Tibial nerve (tissue), 4 donors: ENCODE results near the gene ADCY2. TPM values are rescaled to one million over a fixed set of nuclear protein-coding genes. Genes with fewer than 3 reads are reported as not detected.

Experiments
- DNase-seq, 2 donors: peaks; one replicate each; pipeline ENCODE4 v3.0.0-alpha.2; 2019; ENCODE audit warnings: low spot score in 2 of 2
- H3K27ac ChIP-seq, 4 donors: fragments of 200-600 bp; sonication (generic) in 3 of 4; one replicate each; pipeline ENCODE4 v1.5.1; 2017 to 2019; ENCODE audit warnings: mild to moderate bottlenecking in 1 of 4
- H3K27me3 ChIP-seq, 2 donors: fragments of 200-600 bp; sonication (generic) in 1 of 2; one replicate each; pipeline versions ENCODE4 v1.5.1 to v1.6.0; 2017 to 2019
- H3K36me3 ChIP-seq, 3 donors: fragments of 200-600 bp; sonication (generic); one replicate each; pipeline ENCODE4 v1.5.1; 2018 to 2019
- H3K4me1 ChIP-seq, 4 donors: fragments of 200-600 bp; sonication (generic) in 3 of 4; one replicate each; pipeline ENCODE4 v1.5.1; 2017 to 2019
- H3K4me3 ChIP-seq, 4 donors: fragments of 200-600 bp; sonication (generic) in 3 of 4; one replicate each; pipeline ENCODE4 v1.5.1; 2017 to 2019; ENCODE audit warnings: mild to moderate bottlenecking in 1 of 4, moderate library complexity in 1 of 4
- H3K9me3 ChIP-seq, 4 donors: fragments of 200-600 bp; sonication (generic) in 3 of 4; one replicate each; pipeline ENCODE4 v1.5.1; 2017 to 2019
- EP300 ChIP-seq, 2 donors: sonication (generic); formaldehyde crosslinking; IDR thresholded peaks; one replicate each; pipeline ENCODE4 v1.6.1; 2017; ENCODE audit warnings: antibody characterized with exemption in 2 of 2, mild to moderate bottlenecking in 1 of 2
- POLR2A ChIP-seq, 2 donors: fragments of 450-650 bp; IDR thresholded peaks; one replicate each; pipeline ENCODE4 v1.6.1; 2017; ENCODE audit warnings: antibody characterized with exemption in 2 of 2, mild to moderate bottlenecking in 2 of 2, moderate library complexity in 2 of 2
- whole genome bisulfite sequencing, 2 donors: methylation state at CpG; one replicate each; pipeline ENCODE4 v1.1.5; 2018; 5-methylcytosine and 5-hydroxymethylcytosine counted together
- total RNA-seq, 4 donors: library from RNA; depleted of rRNA; stranded (reverse); fragments of >200 nt; gene quantifications; one replicate each; pipeline ENCODE4 v1.1.0, GENCODE V29; 2016
- TF ChIP-seq, protein P1 (sequence below), 5 experiments: fragments of 200-600 bp in 3 of 5; fragments of 450-650 bp in 2 of 5; sonication (generic) in 3 of 5; IDR thresholded peaks; one replicate each; pipeline ENCODE4 v1.5.1; 2016 to 2019; ENCODE audit warnings: antibody characterized with exemption in 5 of 5, mild to moderate bottlenecking in 3 of 5, moderate library complexity in 2 of 5

Gene ADCY2
- total RNA-seq, 4 donors from 2014 or later = 4.2 to 11.8 (median 10.0) TPM

DNA sequence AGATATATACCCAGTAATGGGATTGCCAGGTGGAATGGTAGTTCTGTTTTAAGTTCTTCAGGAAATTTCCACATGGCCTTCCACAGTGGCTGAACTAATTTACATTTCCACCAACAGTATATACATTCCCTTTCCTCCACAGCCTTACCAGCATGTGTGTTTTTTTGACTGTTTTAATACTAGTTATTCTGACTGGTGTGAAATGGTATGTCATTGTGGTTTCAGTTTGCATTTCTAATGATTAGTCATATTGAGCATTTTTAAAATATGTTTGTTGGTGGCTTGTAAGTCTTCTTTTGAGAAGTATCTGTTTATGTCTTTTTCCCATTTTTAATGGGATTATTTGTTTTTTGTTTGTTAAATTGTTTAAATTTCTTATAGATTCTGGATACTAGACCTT is 246.1 kb downstream of the ADCY2 start:
- H3K27ac ChIP-seq = no peak overlapping the region
- no peaks in the 10 kb centered on the region for H3K36me3 ChIP-seq
- no peak overlapping the region for H3K4me3 ChIP-seq
- no peaks in the 10 kb centered on the region for H3K27me3 ChIP-seq
- no peaks in the 10 kb centered on the region for H3K4me1 ChIP-seq
- DNase-seq = no peak
- TF ChIP-seq, protein P1, sequence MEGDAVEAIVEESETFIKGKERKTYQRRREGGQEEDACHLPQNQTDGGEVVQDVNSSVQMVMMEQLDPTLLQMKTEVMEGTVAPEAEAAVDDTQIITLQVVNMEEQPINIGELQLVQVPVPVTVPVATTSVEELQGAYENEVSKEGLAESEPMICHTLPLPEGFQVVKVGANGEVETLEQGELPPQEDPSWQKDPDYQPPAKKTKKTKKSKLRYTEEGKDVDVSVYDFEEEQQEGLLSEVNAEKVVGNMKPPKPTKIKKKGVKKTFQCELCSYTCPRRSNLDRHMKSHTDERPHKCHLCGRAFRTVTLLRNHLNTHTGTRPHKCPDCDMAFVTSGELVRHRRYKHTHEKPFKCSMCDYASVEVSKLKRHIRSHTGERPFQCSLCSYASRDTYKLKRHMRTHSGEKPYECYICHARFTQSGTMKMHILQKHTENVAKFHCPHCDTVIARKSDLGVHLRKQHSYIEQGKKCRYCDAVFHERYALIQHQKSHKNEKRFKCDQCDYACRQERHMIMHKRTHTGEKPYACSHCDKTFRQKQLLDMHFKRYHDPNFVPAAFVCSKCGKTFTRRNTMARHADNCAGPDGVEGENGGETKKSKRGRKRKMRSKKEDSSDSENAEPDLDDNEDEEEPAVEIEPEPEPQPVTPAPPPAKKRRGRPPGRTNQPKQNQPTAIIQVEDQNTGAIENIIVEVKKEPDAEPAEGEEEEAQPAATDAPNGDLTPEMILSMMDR (IDR thresholded peaks at IDR 0.05) = no peak
- no peak for TF ChIP-seq EP300 (IDR thresholded peaks at IDR 0.05)
- TF ChIP-seq POLR2A (IDR thresholded peaks at IDR 0.05) = no peak
- peaks cover 0 to 36% (median 9%) of the 10 kb centered on the region in 4 donors for H3K9me3 ChIP-seq

DNA sequence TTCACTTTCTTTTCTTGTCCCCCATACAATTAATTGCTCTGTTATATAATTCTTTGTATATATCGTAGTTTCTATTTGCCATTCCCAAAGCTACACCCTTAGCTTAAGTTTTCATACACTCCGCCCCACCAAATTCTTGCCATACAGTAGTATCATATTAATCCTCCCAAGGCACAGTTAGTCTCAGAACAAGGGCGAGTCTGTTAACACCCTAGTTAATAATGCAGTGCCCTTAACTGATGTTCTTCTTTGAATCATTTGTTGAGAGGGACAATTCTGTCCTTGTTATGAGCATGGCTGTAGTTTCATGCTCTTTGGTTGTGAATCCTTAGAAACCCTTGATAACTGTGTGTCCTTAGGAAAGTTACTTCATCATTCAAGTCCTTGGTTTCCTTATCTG is 248.8 kb downstream of the ADCY2 start:
- WGBS, 2 donors = 56 to 58% methylated on average over 3 of the region's 3 CpGs

DNA sequence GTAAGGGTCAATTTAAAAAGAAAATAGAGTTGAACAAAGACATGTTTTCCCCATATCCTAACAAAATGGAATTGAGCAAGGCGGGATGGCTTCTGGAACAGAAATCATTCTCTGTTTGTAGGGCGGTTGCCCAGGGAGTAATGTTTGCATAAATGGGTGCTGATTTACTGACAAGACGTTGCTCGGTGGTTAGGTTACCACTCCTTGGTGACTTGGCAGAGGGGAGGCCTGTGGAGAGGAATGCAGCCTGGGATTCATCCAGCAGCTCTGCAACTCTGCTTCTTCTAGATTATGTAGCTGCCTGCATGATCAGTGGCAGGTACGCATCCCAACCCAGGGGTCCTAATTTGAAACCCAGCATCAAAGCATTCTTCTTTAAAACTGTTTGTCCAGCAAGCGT is 254.8 kb downstream of the ADCY2 start:
- no peak overlapping the region for H3K4me3 ChIP-seq
- no peaks in the 10 kb centered on the region for H3K36me3 ChIP-seq
- H3K27ac ChIP-seq = no peak overlapping the region
- no peak for TF ChIP-seq EP300 (IDR thresholded peaks at IDR 0.05)
- TF ChIP-seq, protein P1 (IDR thresholded peaks at IDR 0.05) = no peak
- WGBS, 2 donors = 75 to 78% methylated on average over 6 of the region's 6 CpGs
- no peaks in the 10 kb centered on the region for H3K4me1 ChIP-seq
- no peaks in the 10 kb centered on the region for H3K9me3 ChIP-seq
- DNase-seq = no peak
- no peaks in the 10 kb centered on the region for H3K27me3 ChIP-seq

More for the DNA sequence above, 248.8 kb downstream of the ADCY2 start:
- Histone ChIP-seq H3K4me3 (no peak overlapping the region), H3K27ac (no peak overlapping the region), H3K4me1 (no peaks in the 10 kb centered on the region), H3K36me3 (no peaks in the 10 kb centered on the region), H3K27me3 (no peaks in the 10 kb centered on the region), H3K9me3 (peaks cover 0 to 30% (median 9%) of the 10 kb centered on the region in 4 donors)
- TF ChIP-seq, protein P1 (IDR thresholded peaks at IDR 0.05) = no peak
- TF ChIP-seq POLR2A (IDR thresholded peaks at IDR 0.05) = no peak
- no peak for TF ChIP-seq EP300 (IDR thresholded peaks at IDR 0.05)
- DNase-seq = no peak

DNA sequence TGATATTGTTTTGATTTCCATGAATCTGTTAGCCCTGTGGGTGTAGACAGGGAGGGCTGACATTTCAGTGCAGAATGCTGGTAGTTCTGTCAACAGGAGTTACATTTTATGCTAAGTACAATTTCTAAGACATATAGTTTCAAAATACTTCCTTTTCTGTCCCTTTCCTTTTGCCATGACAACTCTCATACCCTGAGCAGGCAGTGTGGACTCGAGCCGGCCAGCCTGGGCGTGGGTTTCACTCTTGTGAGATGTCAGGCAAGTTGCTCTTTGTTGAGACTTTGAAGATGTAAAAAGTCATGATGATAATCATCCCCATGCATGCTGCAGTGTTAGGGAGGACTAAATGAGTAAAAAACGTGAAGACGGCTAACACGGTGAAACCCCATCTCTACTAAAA is 257.1 kb downstream of the ADCY2 start:
- no peaks in the 10 kb centered on the region for H3K36me3 ChIP-seq
- H3K4me1 ChIP-seq = no peaks in the 10 kb centered on the region
- no peaks in the 10 kb centered on the region for H3K27me3 ChIP-seq
- 80 to 84% methylated on average over 6 of the region's 6 CpGs for WGBS, 2 donors
- TF ChIP-seq POLR2A (IDR thresholded peaks at IDR 0.05) (no peak), EP300 (IDR thresholded peaks at IDR 0.05) (no peak)
- TF ChIP-seq, protein P1 (IDR thresholded peaks at IDR 0.05) = no peak
- H3K9me3 ChIP-seq = no peaks in the 10 kb centered on the region
- DNase-seq = no peak
- H3K27ac ChIP-seq = no peak overlapping the region
- no peak overlapping the region for H3K4me3 ChIP-seq

DNA sequence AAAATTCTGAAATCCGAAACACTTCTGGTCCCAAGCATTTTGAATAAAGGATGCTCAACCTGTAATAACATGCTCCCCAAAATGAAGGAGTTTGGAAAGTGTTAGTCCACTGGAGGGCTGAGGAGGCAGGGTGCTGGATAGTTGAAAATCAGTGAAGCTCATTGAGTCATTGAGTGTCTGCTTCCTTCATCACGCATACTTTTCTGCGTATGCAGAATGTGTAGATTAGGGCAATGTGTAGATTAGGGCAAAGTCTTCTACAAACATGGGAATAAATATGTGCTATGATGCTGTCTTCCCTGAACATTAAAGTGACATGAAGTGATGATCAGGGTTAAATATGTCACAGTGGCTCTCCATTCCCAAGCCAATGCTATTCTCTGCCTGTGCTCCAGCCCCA is 261.2 kb downstream of the ADCY2 start:
- DNase-seq = no peak
- Histone ChIP-seq H3K9me3 (no peaks in the 10 kb centered on the region), H3K4me3 (no peak overlapping the region), H3K27ac (no peak overlapping the region), H3K4me1 (no peaks in the 10 kb centered on the region), H3K27me3 (no peaks in the 10 kb centered on the region), H3K36me3 (no peaks in the 10 kb centered on the region)
- TF ChIP-seq POLR2A (IDR thresholded peaks at IDR 0.05) (no peak), EP300 (IDR thresholded peaks at IDR 0.05) (no peak)
- TF ChIP-seq, protein P1 (IDR thresholded peaks at IDR 0.05) = no peak
- WGBS, 2 donors = 91 to 93% methylated on average over 3 of the region's 3 CpGs
